22Rv1 (cell line): ENCODE results near the gene ATP13A1.

Experiments
- CTCF ChIP-seq: fragments of 450-650 bp; IDR thresholded peaks from 2 replicates; pipeline ENCODE4 v1.5.1; 2017; ENCODE audit warnings: mild to moderate bottlenecking
- ZFX ChIP-seq: fragments of 450-650 bp; IDR thresholded peaks from 2 replicates; pipeline ENCODE4 v1.6.1; 2017; ENCODE audit warnings: antibody characterized with exemption, borderline replicate concordance

GRCh38 chr19:19657397-19657783 lies 6.1 kb downstream of the ATP13A1 start:
- TF ChIP-seq CTCF (no peak), ZFX (no peak)
